ENCODE data around the gene SALL4. TPM values are rescaled to one million over a fixed set of nuclear protein-coding genes. Genes with fewer than 3 reads are reported as not detected.

Gene SALL4
- polyA plus RNA-seq, 1 experiment: 0.46 TPM

- TF ChIP-seq CTCF (IDR thresholded peaks at IDR 0.05; ENCODE audit: low read depth, low read length): no peak
- Histone ChIP-seq H3K4me3 (ENCODE audit: low read depth, low read length) (no peak overlapping the region), H3K27me3 (ENCODE audit: control insufficient read depth, insufficient read depth, low read length) (no peaks in the 10 kb centered on the region), H3K9me3 (ENCODE audit: control insufficient read depth, insufficient read depth, low read length) (peaks cover 5% of the 10 kb centered on the region), H3K27ac (ENCODE audit: low read depth, low read length) (no peak overlapping the region)
- ChIA-PET CTCF (interaction anchor here (0.6 kb wide), 1 partner anchor 102 kb away, joined by 3 read pairs; no protein-coding TSS in a partner anchor), POLR2A (no interaction called here)
- DNase-seq (ENCODE audit: low read depth, low spot score): no peak
Observed at GRCh38 chr20:51792960-51793359, 9.4 kb downstream of the SALL4 start.

GRCh38 chr20:51791626-51792025 lies 10.7 kb downstream of the SALL4 start:
- Histone ChIP-seq H3K27me3 (ENCODE audit: control insufficient read depth, insufficient read depth, low read length) (no peaks in the 10 kb centered on the region), H3K27ac (ENCODE audit: low read depth, low read length) (no peak overlapping the region), H3K4me3 (ENCODE audit: low read depth, low read length) (no peak overlapping the region), H3K9me3 (ENCODE audit: control insufficient read depth, insufficient read depth, low read length) (peaks cover 5% of the 10 kb centered on the region)
- CTCF ChIA-PET: interaction anchor here (1.1 to 1.5 kb wide), 2 partner anchors 8 to 9 kb away, joined by 3 to 5 read pairs; no protein-coding TSS in a partner anchor
- no peak for DNase-seq (ENCODE audit: low read depth, low spot score)
- no peak for TF ChIP-seq CTCF (IDR thresholded peaks at IDR 0.05; ENCODE audit: low read depth, low read length)
- POLR2A ChIA-PET: no interaction called here

- H3K9me3 ChIP-seq (ENCODE audit: control insufficient read depth, insufficient read depth, low read length): peaks cover 5% of the 10 kb centered on the region
- CTCF ChIA-PET: interaction anchor here (1.0 to 1.6 kb wide), 2 partner anchors 9 to 10 kb away, joined by 3 to 5 read pairs; no protein-coding TSS in a partner anchor
- no peak for TF ChIP-seq CTCF (IDR thresholded peaks at IDR 0.05; ENCODE audit: low read depth, low read length)
- no peak for DNase-seq (ENCODE audit: low read depth, low spot score)
- H3K27ac ChIP-seq (ENCODE audit: low read depth, low read length): no peak overlapping the region
- POLR2A ChIA-PET: no interaction called here
- no peaks in the 10 kb centered on the region for H3K27me3 ChIP-seq (ENCODE audit: control insufficient read depth, insufficient read depth, low read length)
- H3K4me3 ChIP-seq (ENCODE audit: low read depth, low read length): no peak overlapping the region
Observed at GRCh38 chr20:51790256-51790655, 12.1 kb downstream of the SALL4 start.

- TF ChIP-seq CTCF (IDR thresholded peaks at IDR 0.05; ENCODE audit: low read depth, low read length): no peak
- DNase-seq (ENCODE audit: low read depth, low spot score): no peak
Observed at GRCh38 chr20:51789434-51789833, 12.9 kb downstream of the SALL4 start.

GRCh38 chr20:51788822-51789221 lies 13.5 kb downstream of the SALL4 start:
- no peak overlapping the region for H3K4me3 ChIP-seq (ENCODE audit: low read depth, low read length)
- H3K27me3 ChIP-seq (ENCODE audit: control insufficient read depth, insufficient read depth, low read length): no peaks in the 10 kb centered on the region
- POLR2A ChIA-PET: no interaction called here
- DNase-seq (ENCODE audit: low read depth, low spot score): no peak
- CTCF ChIA-PET: interaction anchor here (1.6 kb wide), 1 partner anchor 10 kb away, joined by 5 read pairs; no protein-coding TSS in a partner anchor
- H3K27ac ChIP-seq (ENCODE audit: low read depth, low read length): no peak overlapping the region
- no peak for TF ChIP-seq CTCF (IDR thresholded peaks at IDR 0.05; ENCODE audit: low read depth, low read length)
- peaks cover 5% of the 10 kb centered on the region for H3K9me3 ChIP-seq (ENCODE audit: control insufficient read depth, insufficient read depth, low read length)

More at GRCh38 chr20:51789434-51789833, 12.9 kb downstream of the SALL4 start:
- ChIA-PET POLR2A (no interaction called here), CTCF (interaction anchor here (1.0 to 1.6 kb wide), 2 partner anchors 10 to 11 kb away, joined by 3 to 5 read pairs; no protein-coding TSS in a partner anchor)
- no peak overlapping the region for H3K4me3 ChIP-seq (ENCODE audit: low read depth, low read length)
- no peaks in the 10 kb centered on the region for H3K27me3 ChIP-seq (ENCODE audit: control insufficient read depth, insufficient read depth, low read length)
- no peak overlapping the region for H3K27ac ChIP-seq (ENCODE audit: low read depth, low read length)
- H3K9me3 ChIP-seq (ENCODE audit: control insufficient read depth, insufficient read depth, low read length): peaks cover 5% of the 10 kb centered on the region

Data from AG04450 (cell line).